GM19397 (cell line): Measurements from ENCODE around the gene ABI3BP.
"Not testable (repeated sequence)": the region's sequence is repeated elsewhere in the genome, so short reads cannot be mapped to it uniquely, and the experiment has no call there.

ENCODE experiments used
- ATAC-seq: cut with Tn5 transposase; IDR thresholded peaks from one replicate; pipeline ENCODE4 v1.9.1; 2021; ENCODE audit warnings: mild to moderate bottlenecking, moderate library complexity; ENCODE audit not compliant: unreplicated experiment

ABI3BP gene

DNA sequence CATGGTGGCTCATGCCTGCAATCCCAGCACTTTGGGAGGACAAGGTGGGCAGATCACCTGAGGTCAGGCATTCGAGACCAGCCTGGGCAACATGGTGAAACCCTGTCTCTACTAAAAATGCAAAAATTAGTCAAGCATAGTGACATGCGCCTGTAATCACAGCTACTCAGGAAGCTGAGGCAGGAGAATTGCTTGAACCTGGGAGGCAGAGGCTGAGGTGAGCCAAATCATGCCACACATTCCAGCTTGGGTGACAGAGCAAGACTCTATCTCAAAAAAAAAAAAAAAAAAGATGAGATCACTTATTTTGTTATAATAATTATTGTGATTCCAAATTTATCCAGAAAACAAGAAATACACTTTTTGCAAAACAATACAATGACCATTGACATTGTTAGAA lies 47.1 kb downstream of the ABI3BP start:
- ATAC-seq, result not testable (repeated sequence)

DNA sequence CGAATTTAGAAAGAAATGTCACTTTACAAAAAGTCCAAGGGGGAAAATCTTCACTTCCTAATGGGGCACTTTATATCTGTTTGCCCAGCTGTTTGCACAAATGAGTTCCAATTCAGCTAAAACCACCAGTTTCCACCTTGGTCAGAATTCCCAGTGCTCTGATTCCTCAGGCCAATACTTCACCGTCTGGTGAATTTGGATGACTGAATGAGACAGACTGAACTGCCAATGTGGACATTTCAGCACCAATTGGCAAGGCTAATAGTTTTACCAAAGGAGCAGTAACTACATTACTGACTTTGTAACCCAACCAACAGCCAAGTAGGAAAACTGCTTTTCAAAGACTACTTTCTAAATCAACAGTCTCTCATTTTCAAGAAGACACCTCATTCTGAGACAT lies 51.8 kb downstream of the ABI3BP start:
- no peak for ATAC-seq

- ATAC-seq, result no peak
Observed at GRCh38 chr3:100941041-100941440, 52.2 kb downstream of the ABI3BP start.

DNA sequence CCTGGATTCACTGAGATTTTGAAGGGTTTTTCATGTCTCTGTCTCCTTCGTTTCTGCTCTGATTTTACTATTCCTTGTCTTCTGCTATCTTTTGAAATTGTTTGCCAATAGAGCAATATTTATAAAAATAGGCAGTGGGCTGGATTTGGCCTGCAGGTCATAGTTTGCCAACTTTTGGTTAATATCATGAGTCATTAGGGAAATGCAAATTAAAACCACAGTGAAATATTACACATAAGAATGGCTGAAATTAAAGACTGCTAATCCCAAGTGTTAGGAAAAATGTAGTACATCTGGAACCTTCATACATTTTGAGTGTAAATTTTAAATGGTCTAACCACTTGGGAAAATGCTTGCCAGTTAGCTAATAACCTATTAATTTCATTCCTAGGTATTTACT lies 56.3 kb downstream of the ABI3BP start:
- no peak for ATAC-seq

DNA sequence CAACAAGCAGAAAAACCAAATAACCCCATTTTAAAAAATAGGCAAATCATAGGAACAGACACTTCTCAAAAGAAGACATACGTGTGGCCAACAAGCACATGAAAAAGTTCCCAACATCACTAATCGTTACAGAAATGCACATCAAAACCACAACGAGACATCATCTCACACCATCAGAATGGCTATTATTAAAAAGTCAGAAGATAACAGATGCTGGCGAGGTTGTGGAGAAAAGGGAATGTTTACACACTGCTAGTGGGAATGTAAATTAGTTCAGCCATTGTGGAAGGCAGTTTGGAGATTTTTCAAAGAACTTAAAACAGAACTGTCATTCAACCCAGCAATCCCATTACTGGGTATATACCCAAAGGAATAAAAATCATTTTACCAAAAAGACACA lies 60.7 kb downstream of the ABI3BP start:
- ATAC-seq, result no peak

GRCh38 chr3:100928638-100929428 lies 64.4 kb downstream of the ABI3BP start:
- ATAC-seq, result no peak

- no peak for ATAC-seq
Observed at GRCh38 chr3:100927775-100928174, 65.4 kb downstream of the ABI3BP start.

- no peak for ATAC-seq
Observed at GRCh38 chr3:100915706-100916495, 77.3 kb downstream of the ABI3BP start.

DNA sequence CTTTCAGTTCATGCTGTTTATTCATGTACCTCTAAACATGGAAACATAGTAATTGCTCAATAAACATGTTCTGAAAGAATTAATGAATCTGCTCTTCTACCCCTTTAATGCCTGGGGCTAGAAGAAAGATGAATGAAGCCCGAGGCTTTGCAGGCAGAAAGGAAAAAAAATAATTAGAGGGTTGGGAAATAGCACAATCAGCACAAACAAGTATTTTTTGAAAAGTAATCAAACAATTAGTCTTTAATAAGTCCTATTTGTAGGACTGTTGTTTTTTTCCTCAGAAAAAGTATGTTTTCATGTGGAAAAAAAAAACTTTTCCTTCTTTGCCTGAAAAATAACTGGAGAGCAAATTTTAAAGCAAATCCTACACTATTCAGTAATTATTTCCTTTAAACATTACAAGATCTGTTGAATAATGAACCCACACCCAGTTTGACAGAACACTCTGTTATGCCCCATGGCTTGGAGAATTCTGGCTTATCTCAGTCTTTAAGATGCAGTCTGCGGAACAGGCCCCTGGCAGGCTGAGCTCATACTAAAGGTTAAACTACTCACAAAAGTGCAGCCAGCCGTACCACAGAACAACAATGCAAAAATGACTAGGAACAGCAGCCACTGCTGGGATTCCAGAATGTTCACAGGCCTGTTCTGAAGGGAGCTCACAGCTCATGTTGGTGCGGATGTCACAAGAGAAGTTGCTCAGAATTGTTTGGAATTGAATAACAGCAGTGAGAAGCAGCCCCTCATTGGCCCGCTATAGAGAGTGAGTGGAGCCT lies 79.2 kb downstream of the ABI3BP start:
- ATAC-seq, result no peak

DNA sequence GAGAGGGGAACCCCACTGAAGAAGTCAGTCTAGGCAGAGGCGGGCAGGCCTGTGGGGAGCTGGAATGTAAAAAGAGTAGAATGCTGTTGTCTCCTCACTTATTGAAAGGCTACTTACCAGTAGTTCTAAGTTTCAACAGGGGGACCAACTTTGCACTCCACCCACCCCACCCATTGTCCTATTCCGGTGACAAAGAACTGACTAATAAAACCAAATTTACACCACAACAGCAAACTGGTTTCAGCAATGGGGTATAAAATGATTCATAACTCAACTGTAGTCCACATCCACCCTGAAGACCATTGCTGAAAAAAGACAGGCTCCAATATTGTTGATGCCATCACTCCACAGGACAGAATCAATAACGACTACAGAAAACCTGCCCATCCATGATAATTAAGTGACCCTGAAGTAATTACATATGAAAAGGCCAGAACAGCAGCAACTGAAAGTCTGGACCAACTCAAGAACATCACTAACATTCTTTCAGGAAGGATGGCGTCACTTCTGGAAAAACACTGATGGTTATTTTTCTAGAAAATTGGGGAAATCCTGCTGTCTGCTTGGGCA lies 80.2 kb downstream of the ABI3BP start:
- ATAC-seq, result no peak

GRCh38 chr3:100912571-100912970 lies 80.7 kb downstream of the ABI3BP start:
- no peak for ATAC-seq

GRCh38 chr3:100911956-100912355 lies 81.3 kb downstream of the ABI3BP start:
- ATAC-seq, result no peak

- no peak for ATAC-seq
Observed at GRCh38 chr3:100910986-100911385, 82.2 kb downstream of the ABI3BP start.

GRCh38 chr3:100902572-100902971 lies 90.6 kb downstream of the ABI3BP start:
- ATAC-seq, result no peak

GRCh38 chr3:100900671-100901335 lies 92.4 kb downstream of the ABI3BP start:
- no peak for ATAC-seq

- peak; percentile 68 for ATAC-seq
Observed at GRCh38 chr3:100899440-100900091, 93.7 kb downstream of the ABI3BP start.

GRCh38 chr3:100898681-100899080 lies 94.5 kb downstream of the ABI3BP start:
- ATAC-seq, result no peak

DNA sequence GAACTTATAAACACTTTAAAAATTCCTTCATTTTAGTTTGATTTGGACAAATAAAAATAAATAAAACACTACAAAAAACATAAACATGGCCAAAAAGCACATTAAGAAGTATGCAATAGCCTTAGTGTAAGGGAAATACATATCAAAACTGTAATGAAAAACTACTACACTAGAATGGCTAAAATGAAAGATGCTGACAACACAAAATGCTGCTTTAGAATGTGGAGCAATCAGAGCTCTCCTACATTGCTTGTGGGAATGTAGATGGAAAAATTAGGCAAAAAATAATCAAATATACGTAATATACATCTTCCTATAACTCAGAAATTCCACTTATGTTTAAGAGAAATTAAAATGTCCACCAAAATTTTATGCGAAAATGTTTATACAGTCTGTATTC lies 96.2 kb downstream of the ABI3BP start:
- ATAC-seq, result no peak

DNA sequence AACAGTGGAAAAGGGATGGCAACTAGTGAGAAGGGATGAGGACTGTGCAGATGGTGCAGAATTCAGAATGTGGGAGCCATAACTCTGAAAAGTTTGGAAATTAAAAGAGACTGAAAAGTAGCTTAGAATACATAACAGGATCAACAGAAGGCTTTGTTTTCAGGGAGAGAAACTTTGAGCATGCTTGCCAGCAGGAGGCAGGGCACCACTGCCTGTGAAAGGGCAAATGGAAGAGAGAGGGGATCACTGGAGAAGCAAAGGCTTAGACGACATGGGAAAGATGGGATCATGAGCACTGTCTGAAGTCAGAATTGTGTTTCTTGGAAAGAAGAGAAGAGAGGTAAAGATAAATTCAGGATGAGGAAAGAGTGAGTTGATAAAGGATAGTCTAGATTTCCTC lies 99.6 kb downstream of the ABI3BP start:
- ATAC-seq, result no peak

DNA sequence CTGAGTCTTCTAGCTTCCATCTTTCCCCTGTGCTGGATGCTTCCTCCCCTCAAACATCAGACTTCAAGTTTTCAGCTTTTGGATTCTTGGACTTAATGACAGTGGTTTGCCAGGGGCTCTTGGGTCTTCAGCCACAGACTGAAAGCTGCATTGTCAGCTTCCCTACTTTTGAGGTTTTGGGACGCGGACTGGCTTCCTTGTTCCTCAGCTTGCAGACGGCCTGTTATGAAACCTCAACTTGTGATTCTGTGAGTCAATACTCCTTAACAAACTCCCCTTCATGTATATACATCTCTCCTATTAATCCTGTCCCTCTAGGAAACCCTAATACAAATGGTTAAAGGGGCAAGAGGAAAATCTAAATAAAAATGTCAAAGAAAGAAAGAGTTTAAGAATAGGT lies 100.1 kb downstream of the ABI3BP start:
- no peak for ATAC-seq
